ENCODE results near the gene DIP2B.

Gene DIP2B, protein sequence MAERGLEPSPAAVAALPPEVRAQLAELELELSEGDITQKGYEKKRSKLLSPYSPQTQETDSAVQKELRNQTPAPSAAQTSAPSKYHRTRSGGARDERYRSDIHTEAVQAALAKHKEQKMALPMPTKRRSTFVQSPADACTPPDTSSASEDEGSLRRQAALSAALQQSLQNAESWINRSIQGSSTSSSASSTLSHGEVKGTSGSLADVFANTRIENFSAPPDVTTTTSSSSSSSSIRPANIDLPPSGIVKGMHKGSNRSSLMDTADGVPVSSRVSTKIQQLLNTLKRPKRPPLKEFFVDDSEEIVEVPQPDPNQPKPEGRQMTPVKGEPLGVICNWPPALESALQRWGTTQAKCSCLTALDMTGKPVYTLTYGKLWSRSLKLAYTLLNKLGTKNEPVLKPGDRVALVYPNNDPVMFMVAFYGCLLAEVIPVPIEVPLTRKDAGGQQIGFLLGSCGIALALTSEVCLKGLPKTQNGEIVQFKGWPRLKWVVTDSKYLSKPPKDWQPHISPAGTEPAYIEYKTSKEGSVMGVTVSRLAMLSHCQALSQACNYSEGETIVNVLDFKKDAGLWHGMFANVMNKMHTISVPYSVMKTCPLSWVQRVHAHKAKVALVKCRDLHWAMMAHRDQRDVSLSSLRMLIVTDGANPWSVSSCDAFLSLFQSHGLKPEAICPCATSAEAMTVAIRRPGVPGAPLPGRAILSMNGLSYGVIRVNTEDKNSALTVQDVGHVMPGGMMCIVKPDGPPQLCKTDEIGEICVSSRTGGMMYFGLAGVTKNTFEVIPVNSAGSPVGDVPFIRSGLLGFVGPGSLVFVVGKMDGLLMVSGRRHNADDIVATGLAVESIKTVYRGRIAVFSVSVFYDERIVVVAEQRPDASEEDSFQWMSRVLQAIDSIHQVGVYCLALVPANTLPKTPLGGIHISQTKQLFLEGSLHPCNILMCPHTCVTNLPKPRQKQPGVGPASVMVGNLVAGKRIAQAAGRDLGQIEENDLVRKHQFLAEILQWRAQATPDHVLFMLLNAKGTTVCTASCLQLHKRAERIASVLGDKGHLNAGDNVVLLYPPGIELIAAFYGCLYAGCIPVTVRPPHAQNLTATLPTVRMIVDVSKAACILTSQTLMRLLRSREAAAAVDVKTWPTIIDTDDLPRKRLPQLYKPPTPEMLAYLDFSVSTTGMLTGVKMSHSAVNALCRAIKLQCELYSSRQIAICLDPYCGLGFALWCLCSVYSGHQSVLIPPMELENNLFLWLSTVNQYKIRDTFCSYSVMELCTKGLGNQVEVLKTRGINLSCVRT (N-terminal part only)

GRCh38 chr12:50504798-50505674 is at the start of gene DIP2B:
TSS of gene DIP2B (plus strand) at chr12:50504985. CDS start at chr12:50505141, 156 bp downstream.
- H3K4me2 ChIP-seq (ENCODE audit: low read depth, low read length, poor library complexity, severe bottlenecking) = peak within 1 kb of the TSS; percentile 70
- peaks cover 11% of the 10 kb centered on the region; the same call in 1 of the 2 replicates for H3F3A ChIP-seq (ENCODE audit: insufficient read depth)
- peaks cover 13% of the 10 kb centered on the region; the same call in 1 of the 2 replicates for H4K20me1 ChIP-seq (ENCODE audit: low read depth, low read length)
- no peaks in the 10 kb centered on the region for H3K9me2 ChIP-seq (replicated peaks; ENCODE audit: insufficient read depth, low read length)
- H3K79me2 ChIP-seq (ENCODE audit: insufficient read depth, low read length) = peaks cover 32% of the 10 kb centered on the region
- peak within 1 kb of the TSS; percentile 56 for H3K27ac ChIP-seq (ENCODE audit: low read depth, low read length)
- H3K9ac ChIP-seq (ENCODE audit: low read length) = peak within 1 kb of the TSS; percentile 80
- H3K27me3 ChIP-seq (ENCODE audit: low read length) = no peaks in the 10 kb centered on the region
- H3K9me3 ChIP-seq (ENCODE audit: insufficient read depth, low read length) = no peaks in the 10 kb centered on the region
- peak within 1 kb of the TSS; percentile 84 for H2AFZ ChIP-seq (ENCODE audit: low read depth, low read length, severe bottlenecking)
- H3K36me3 ChIP-seq (ENCODE audit: low read length) = no peaks in the 10 kb centered on the region
- peak within 1 kb of the TSS; percentile 70 for H3K4me3 ChIP-seq (ENCODE audit: insufficient read depth, low read length, poor library complexity, severe bottlenecking)
- TF ChIP-seq, protein P1, sequence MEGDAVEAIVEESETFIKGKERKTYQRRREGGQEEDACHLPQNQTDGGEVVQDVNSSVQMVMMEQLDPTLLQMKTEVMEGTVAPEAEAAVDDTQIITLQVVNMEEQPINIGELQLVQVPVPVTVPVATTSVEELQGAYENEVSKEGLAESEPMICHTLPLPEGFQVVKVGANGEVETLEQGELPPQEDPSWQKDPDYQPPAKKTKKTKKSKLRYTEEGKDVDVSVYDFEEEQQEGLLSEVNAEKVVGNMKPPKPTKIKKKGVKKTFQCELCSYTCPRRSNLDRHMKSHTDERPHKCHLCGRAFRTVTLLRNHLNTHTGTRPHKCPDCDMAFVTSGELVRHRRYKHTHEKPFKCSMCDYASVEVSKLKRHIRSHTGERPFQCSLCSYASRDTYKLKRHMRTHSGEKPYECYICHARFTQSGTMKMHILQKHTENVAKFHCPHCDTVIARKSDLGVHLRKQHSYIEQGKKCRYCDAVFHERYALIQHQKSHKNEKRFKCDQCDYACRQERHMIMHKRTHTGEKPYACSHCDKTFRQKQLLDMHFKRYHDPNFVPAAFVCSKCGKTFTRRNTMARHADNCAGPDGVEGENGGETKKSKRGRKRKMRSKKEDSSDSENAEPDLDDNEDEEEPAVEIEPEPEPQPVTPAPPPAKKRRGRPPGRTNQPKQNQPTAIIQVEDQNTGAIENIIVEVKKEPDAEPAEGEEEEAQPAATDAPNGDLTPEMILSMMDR (IDR thresholded peaks at IDR 0.05; ENCODE audit: insufficient read depth, low read length, poor library complexity, severe bottlenecking) = peak; percentile 48
- TF ChIP-seq EZH2phosphoT487 (conservative IDR thresholded peaks at IDR 0.05; ENCODE audit: low read length) = no peak

DNA sequence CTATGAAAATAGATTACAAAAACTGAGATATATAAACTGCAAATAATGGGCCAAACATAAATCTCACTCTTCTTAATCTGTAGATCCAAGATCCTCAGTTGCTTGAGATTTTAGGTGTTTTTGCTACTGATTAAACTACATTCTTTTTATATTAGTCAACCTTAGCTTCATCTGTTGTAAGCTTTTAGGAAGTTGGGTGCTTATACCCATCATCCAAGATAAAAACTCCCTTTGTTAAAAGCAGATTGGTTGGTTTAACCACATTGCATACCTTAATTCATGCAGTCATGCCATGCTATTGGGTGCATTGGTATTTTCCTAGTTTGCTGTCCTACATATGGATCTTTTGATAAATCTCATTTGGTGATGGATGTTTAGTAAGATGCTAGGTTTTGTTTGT is 46.2 kb upstream of the DIP2B start:
- no peaks in the 10 kb centered on the region for H3K27me3 ChIP-seq (ENCODE audit: low read length)
- no peaks in the 10 kb centered on the region for H4K20me1 ChIP-seq (ENCODE audit: low read depth, low read length)
- TF ChIP-seq, protein P1 (IDR thresholded peaks at IDR 0.05; ENCODE audit: insufficient read depth, low read length, poor library complexity, severe bottlenecking) = no peak
- no peak for TF ChIP-seq EZH2phosphoT487 (conservative IDR thresholded peaks at IDR 0.05; ENCODE audit: low read length)
- no peak overlapping the region for H3K9ac ChIP-seq (ENCODE audit: low read length)
- H3K79me2 ChIP-seq (ENCODE audit: insufficient read depth, low read length) = no peaks in the 10 kb centered on the region
- H3K4me2 ChIP-seq (ENCODE audit: low read depth, low read length, poor library complexity, severe bottlenecking) = no peak overlapping the region
- H3K9me2 ChIP-seq (replicated peaks; ENCODE audit: insufficient read depth, low read length) = no peaks in the 10 kb centered on the region
- H2AFZ ChIP-seq (ENCODE audit: low read depth, low read length, severe bottlenecking) = no peak overlapping the region
- peaks cover 43% of the 10 kb centered on the region for H3K36me3 ChIP-seq (ENCODE audit: low read length)
- H3K9me3 ChIP-seq (ENCODE audit: insufficient read depth, low read length) = no peaks in the 10 kb centered on the region
- no peak overlapping the region for H3K27ac ChIP-seq (ENCODE audit: low read depth, low read length)
- 0 out of 2 replicates have a peak, but pooled peaks cover 6% of the 10 kb centered on the region for H3F3A ChIP-seq (ENCODE audit: insufficient read depth)
- no peak overlapping the region for H3K4me3 ChIP-seq (ENCODE audit: insufficient read depth, low read length, poor library complexity, severe bottlenecking)

DNA sequence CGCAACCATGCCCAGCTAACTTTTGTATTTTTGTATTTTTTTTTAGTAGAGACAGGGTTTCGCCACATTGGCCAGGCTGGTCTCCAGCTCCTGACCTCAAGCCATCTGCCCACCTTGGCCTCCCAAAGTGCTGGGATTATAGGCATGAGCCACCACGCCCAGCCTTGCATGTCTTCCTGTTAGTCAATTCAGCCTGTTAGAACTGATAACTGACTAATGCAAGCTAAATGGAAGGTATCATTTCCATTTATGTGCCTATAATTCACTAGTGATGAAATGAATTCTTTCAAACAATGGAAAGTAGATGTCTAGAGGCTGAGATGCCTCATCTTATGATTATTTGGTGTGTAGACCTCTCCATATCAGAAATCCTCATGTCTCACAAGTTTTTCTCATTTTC is 37.3 kb upstream of the DIP2B start:
- Histone ChIP-seq H3K27ac (ENCODE audit: low read depth, low read length) (no peak overlapping the region), H3K27me3 (ENCODE audit: low read length) (no peaks in the 10 kb centered on the region), H3K9me3 (ENCODE audit: insufficient read depth, low read length) (no peaks in the 10 kb centered on the region), H3K79me2 (ENCODE audit: insufficient read depth, low read length) (no peaks in the 10 kb centered on the region), H3K4me3 (ENCODE audit: insufficient read depth, low read length, poor library complexity, severe bottlenecking) (no peak overlapping the region), H4K20me1 (ENCODE audit: low read depth, low read length) (no peaks in the 10 kb centered on the region), H3K9ac (ENCODE audit: low read length) (no peak overlapping the region), H3K36me3 (ENCODE audit: low read length) (peaks cover 22% of the 10 kb centered on the region), H3F3A (ENCODE audit: insufficient read depth) (no peaks in the 10 kb centered on the region), H3K9me2 (replicated peaks; ENCODE audit: insufficient read depth, low read length) (no peaks in the 10 kb centered on the region), H2AFZ (ENCODE audit: low read depth, low read length, severe bottlenecking) (no peak overlapping the region), H3K4me2 (ENCODE audit: low read depth, low read length, poor library complexity, severe bottlenecking) (no peak overlapping the region)
- no peak for TF ChIP-seq EZH2phosphoT487 (conservative IDR thresholded peaks at IDR 0.05; ENCODE audit: low read length)
- TF ChIP-seq, protein P1 (IDR thresholded peaks at IDR 0.05; ENCODE audit: insufficient read depth, low read length, poor library complexity, severe bottlenecking) = no peak

Data from SU-DHL-6 (cell line).